Neural cell (in vitro differentiated cells): Measurements from ENCODE around the gene TACO1. TPM values are rescaled to one million over a fixed set of nuclear protein-coding genes. Genes with fewer than 3 reads are reported as not detected.

Source experiments
- H2AFZ ChIP-seq: fragments of 200-600, 300-800 bp; sonication (generic), shearing (Covaris generic); 2 replicates; pipeline ENCODE4 v1.6.0; 2014; ENCODE audit warnings: low read depth, mild to moderate bottlenecking, antibody characterized with exemption, low read length, moderate library complexity
- H3F3A ChIP-seq: fragments of 200-600 bp; shearing (Covaris generic); 2 replicates; pipeline ENCODE4 v1.6.1; 2016; ENCODE audit warnings: mild to moderate bottlenecking, moderate library complexity, mixed read lengths, antibody characterized with exemption, low read length; ENCODE audit not compliant: insufficient read depth, poor library complexity, severe bottlenecking
- H3K27ac ChIP-seq: fragments of 200-600, 300-800 bp; sonication (generic), shearing (Covaris generic); 2 replicates; pipeline ENCODE4 v1.5.1; 2014; ENCODE audit warnings: mild to moderate bottlenecking, low read length, moderate library complexity
- H3K27me3 ChIP-seq: fragments of 300-800, 200-600 bp; sonication (generic), shearing (Covaris generic); 2 replicates; pipeline ENCODE4 v1.6.0; 2014; ENCODE audit warnings: mild to moderate bottlenecking, low read depth, low read length, moderate library complexity; ENCODE audit not compliant: insufficient read depth
- H3K36me3 ChIP-seq: fragments of 300-800, 200-600 bp; sonication (generic), shearing (Covaris generic); 2 replicates; pipeline ENCODE4 v1.5.1; 2014; ENCODE audit warnings: mild to moderate bottlenecking, antibody characterized with exemption, low read length, moderate library complexity; ENCODE audit not compliant: insufficient read depth
- H3K4me2 ChIP-seq: fragments of 300-800, 200-600 bp; sonication (generic), shearing (Covaris generic); 2 replicates; pipeline ENCODE4 v1.6.0; 2014; ENCODE audit warnings: mild to moderate bottlenecking, low read length
- H3K4me3 ChIP-seq: fragments of 300-800, 200-600 bp; sonication (generic), shearing (Covaris generic); 2 replicates; pipeline ENCODE4 v1.5.1; 2014; ENCODE audit warnings: mild to moderate bottlenecking, low read length, moderate library complexity
- H3K79me2 ChIP-seq: fragments of 200-600 bp; shearing (Covaris generic); replicated peaks from 2 replicates; pipeline ENCODE4 v1.6.0; 2014; ENCODE audit warnings: mild to moderate bottlenecking, low read length, moderate library complexity; ENCODE audit not compliant: insufficient read depth
- H3K9ac ChIP-seq: fragments of 300-800, 200-600 bp; sonication (generic), shearing (Covaris generic); 2 replicates; pipeline ENCODE4 v1.6.1; 2016; ENCODE audit warnings: mild to moderate bottlenecking, low read length, mixed read lengths
- H3K9me2 ChIP-seq: fragments of 200-600 bp; shearing (Covaris generic); 2 replicates; pipeline ENCODE4 v1.6.1; 2016; ENCODE audit warnings: mild to moderate bottlenecking, low read length, mixed read lengths; ENCODE audit not compliant: insufficient read depth
- H3K9me3 ChIP-seq: fragments of 200-600, 300-800 bp; sonication (generic), shearing (Covaris generic); 2 replicates; pipeline ENCODE4 v1.6.1; 2016; ENCODE audit warnings: mild to moderate bottlenecking, mixed run types, low read length, moderate library complexity, mixed read lengths
- H4K20me1 ChIP-seq: fragments of 200-600 bp; shearing (Covaris generic); 2 replicates; pipeline ENCODE4 v1.6.1; 2016; ENCODE audit warnings: mild to moderate bottlenecking, mixed run types; ENCODE audit not compliant: insufficient read depth
- CTCF ChIP-seq: fragments of 450-650 bp; IDR thresholded peaks from 2 replicates; pipeline ENCODE4 v1.5.1; 2014; ENCODE audit warnings: antibody characterized with exemption, mild to moderate bottlenecking, moderate library complexity; ENCODE audit not compliant: poor library complexity, severe bottlenecking
- EP300 ChIP-seq: fragments of 450-650 bp; conservative IDR thresholded peaks from 2 replicates; pipeline ENCODE4 v1.6.1; 2014; ENCODE audit warnings: antibody characterized with exemption, mild to moderate bottlenecking, moderate library complexity; ENCODE audit not compliant: poor library complexity, severe bottlenecking
- EZH2 ChIP-seq: fragments of 200-600, 300-800 bp; shearing (Covaris generic), sonication (generic); IDR thresholded peaks from 2 replicates; pipeline ENCODE4 v1.6.1; 2014; ENCODE audit warnings: antibody characterized with exemption, low read length, borderline replicate concordance, mild to moderate bottlenecking; ENCODE audit not compliant: insufficient read depth, poor library complexity, severe bottlenecking
- MXI1 ChIP-seq: fragments of 450-650 bp; conservative IDR thresholded peaks from 2 replicates; pipeline ENCODE4 v1.6.1; 2014; ENCODE audit warnings: antibody characterized with exemption, mild to moderate bottlenecking; ENCODE audit not compliant: poor library complexity, severe bottlenecking
- POLR2AphosphoS5 ChIP-seq: IDR thresholded peaks from 2 replicates; pipeline ENCODE4 v1.6.1; 2012
- RAD21 ChIP-seq: fragments of 450-650 bp; conservative IDR thresholded peaks from 2 replicates; pipeline ENCODE4 v1.6.1; 2014; ENCODE audit warnings: antibody characterized with exemption, mild to moderate bottlenecking, moderate library complexity
- SMC3 ChIP-seq: fragments of 450-650 bp; conservative IDR thresholded peaks from 2 replicates; pipeline ENCODE4 v1.6.1; 2014; ENCODE audit warnings: antibody characterized with exemption, mild to moderate bottlenecking, moderate library complexity; ENCODE audit not compliant: poor library complexity
- TAF1 ChIP-seq: IDR thresholded peaks from 2 replicates; pipeline ENCODE4 v1.6.1; 2012; ENCODE audit warnings: low read depth
- polyA plus RNA-seq: library from polyadenylated mRNA; depleted of rRNA; stranded (reverse); fragments of >200 nt; gene quantifications from 2 replicates; pipeline ENCODE4 v1.2.3, GENCODE V29; 2014
- TF ChIP-seq, protein P1 (sequence below): IDR thresholded peaks from 2 replicates; pipeline ENCODE4 v1.6.1; 2012; ENCODE audit warnings: borderline replicate concordance

The TACO1 gene
- polyA plus RNA-seq, 1 donor from 2014 or later: 16.2 TPM

DNA sequence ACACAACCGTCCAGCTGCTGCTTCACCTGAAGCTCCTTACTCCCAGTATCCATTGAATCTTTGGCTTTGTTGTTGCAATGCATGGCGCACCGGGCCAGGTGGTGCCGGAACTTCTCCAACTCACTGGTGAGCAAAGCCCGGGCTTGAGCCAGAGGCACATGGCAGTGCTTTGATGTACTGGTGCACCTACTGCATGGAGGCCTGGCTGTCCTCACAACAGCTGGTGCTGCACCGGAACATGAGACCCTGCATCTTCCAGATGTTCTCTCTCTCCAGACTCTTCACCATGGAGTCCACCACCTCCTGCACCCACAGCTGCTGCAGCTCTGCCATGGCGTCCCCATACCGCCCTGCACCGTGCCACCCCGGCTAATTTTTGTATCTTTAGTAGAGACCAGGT, 10.2 kb downstream of the TACO1 start:
- Histone ChIP-seq H3K36me3 (no peaks in the 10 kb centered on the region), H3F3A (no peaks in the 10 kb centered on the region), H3K27me3 (no peaks in the 10 kb centered on the region), H4K20me1 (no peaks in the 10 kb centered on the region), H3K79me2 (no peaks in the 10 kb centered on the region), H3K27ac (no peak overlapping the region), H3K9ac (no peak overlapping the region), H3K4me3 (no peak overlapping the region), H3K4me2 (no peak overlapping the region), H3K9me2 (no peaks in the 10 kb centered on the region), H2AFZ (no peak overlapping the region), H3K9me3 (no peaks in the 10 kb centered on the region)
- TF ChIP-seq RAD21 (no peak), TAF1 (no peak), POLR2AphosphoS5 (no peak), MXI1 (no peak), EZH2 (no peak), EP300 (no peak), CTCF (no peak), SMC3 (no peak)
- TF ChIP-seq, protein P1, sequence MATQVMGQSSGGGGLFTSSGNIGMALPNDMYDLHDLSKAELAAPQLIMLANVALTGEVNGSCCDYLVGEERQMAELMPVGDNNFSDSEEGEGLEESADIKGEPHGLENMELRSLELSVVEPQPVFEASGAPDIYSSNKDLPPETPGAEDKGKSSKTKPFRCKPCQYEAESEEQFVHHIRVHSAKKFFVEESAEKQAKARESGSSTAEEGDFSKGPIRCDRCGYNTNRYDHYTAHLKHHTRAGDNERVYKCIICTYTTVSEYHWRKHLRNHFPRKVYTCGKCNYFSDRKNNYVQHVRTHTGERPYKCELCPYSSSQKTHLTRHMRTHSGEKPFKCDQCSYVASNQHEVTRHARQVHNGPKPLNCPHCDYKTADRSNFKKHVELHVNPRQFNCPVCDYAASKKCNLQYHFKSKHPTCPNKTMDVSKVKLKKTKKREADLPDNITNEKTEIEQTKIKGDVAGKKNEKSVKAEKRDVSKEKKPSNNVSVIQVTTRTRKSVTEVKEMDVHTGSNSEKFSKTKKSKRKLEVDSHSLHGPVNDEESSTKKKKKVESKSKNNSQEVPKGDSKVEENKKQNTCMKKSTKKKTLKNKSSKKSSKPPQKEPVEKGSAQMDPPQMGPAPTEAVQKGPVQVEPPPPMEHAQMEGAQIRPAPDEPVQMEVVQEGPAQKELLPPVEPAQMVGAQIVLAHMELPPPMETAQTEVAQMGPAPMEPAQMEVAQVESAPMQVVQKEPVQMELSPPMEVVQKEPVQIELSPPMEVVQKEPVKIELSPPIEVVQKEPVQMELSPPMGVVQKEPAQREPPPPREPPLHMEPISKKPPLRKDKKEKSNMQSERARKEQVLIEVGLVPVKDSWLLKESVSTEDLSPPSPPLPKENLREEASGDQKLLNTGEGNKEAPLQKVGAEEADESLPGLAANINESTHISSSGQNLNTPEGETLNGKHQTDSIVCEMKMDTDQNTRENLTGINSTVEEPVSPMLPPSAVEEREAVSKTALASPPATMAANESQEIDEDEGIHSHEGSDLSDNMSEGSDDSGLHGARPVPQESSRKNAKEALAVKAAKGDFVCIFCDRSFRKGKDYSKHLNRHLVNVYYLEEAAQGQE: no peak

DNA sequence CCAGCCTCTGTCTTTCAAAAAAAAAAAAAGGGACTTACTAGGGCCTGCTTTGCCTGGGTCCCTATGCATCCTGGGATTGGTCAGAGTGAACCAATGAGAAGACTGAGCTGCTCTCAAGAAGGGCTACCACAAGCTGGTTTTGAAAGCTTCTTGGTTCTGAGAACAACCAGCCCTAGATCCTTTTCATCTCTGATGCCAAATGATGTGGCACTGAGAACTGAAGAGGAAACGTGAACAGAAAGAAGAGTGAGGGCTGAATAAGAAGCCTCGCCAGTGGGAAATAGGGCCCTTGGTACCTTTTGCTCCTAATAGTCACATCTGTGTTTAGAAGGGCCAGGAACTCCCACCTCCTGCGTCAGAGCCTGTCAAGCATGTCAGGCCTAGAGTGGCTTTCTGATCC, 10.7 kb downstream of the TACO1 start:
- Histone ChIP-seq H3K9me3 (no peaks in the 10 kb centered on the region), H3K4me3 (no peak overlapping the region), H3K36me3 (no peaks in the 10 kb centered on the region), H3K27me3 (no peaks in the 10 kb centered on the region), H3K9me2 (no peaks in the 10 kb centered on the region), H3F3A (no peaks in the 10 kb centered on the region), H2AFZ (no peak overlapping the region), H4K20me1 (no peaks in the 10 kb centered on the region), H3K4me2 (no peak overlapping the region), H3K27ac (no peak overlapping the region), H3K9ac (no peak overlapping the region), H3K79me2 (no peaks in the 10 kb centered on the region)
- TF ChIP-seq EP300: no peak

GRCh38 chr17:63613663-63614062, 13.0 kb downstream of the TACO1 start:
- TF ChIP-seq CTCF (no peak), MXI1 (no peak), RAD21 (no peak), EP300 (no peak), EZH2 (no peak), POLR2AphosphoS5 (no peak)
- Histone ChIP-seq H3K9me2 (no peaks in the 10 kb centered on the region), H3K4me3 (no peak overlapping the region), H3K36me3 (no peaks in the 10 kb centered on the region), H3K4me2 (no peak overlapping the region), H3K79me2 (no peaks in the 10 kb centered on the region), H4K20me1 (no peaks in the 10 kb centered on the region), H3K9ac (no peak overlapping the region), H3K27ac (no peak overlapping the region), H3K27me3 (no peaks in the 10 kb centered on the region), H3K9me3 (no peaks in the 10 kb centered on the region), H2AFZ (no peak overlapping the region), H3F3A (no peaks in the 10 kb centered on the region)
